Measurements from ENCODE around the gene TRMU.

DNA sequence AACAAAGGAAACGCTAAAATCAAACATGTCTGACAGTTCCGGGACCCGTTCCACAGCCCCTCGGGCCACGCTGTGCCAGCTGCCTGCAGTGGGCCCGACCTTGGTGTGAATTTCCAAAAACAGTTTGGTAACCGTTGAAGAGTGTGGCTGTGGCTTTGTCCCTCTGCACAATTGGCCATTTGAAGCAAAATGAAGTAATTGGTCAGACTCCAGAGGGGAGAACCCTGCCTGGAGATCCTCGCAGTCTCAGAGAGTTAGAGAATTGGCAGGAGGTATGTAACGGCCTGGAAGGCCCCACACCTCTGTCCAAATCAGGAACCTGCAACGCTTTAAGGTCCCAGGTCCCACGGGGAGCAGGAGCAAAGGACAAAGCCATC, 26.3 kb downstream of the TRMU start:
- TF ChIP-seq CTCF (conservative IDR thresholded peaks at IDR 0.05) (no peak), ZFX (IDR thresholded peaks at IDR 0.05) (no peak)
